Heart right ventricle (tissue), 16 donors: ENCODE measurements around the gene CABP7. TPM values are rescaled to one million over a fixed set of nuclear protein-coding genes. Genes with fewer than 3 reads are reported as not detected.

Source experiments
- ATAC-seq, 8 donors: fragments of 200-7000 bp; cut with Tn5 transposase; one replicate each; pipeline ENCODE4 v1.9.1; 2020; ENCODE audit warnings: mild to moderate bottlenecking in 8 of 8, moderate library complexity in 8 of 8, moderate number of reproducible peaks in 1 of 8
- DNase-seq, 2 donors: peaks; one replicate each; pipeline ENCODE4 v3.0.0-alpha.2; 2020
- H3K27ac ChIP-seq, 10 donors: fragments of 200-600 bp; sonication (generic) in 2 of 10; one replicate each; pipeline versions ENCODE4 v1.5.0 to v1.8.0; 2020 to 2022; ENCODE audit warnings: mild to moderate bottlenecking in 3 of 10
- H3K27me3 ChIP-seq, 7 donors: fragments of 200-600 bp; one replicate each; pipeline ENCODE4 v1.8.0; 2021 to 2022; ENCODE audit warnings: mild to moderate bottlenecking in 2 of 7
- H3K36me3 ChIP-seq, 9 donors: fragments of 200-600 bp; sonication (generic) in 1 of 9; one replicate each; pipeline versions ENCODE4 v1.5.0 to v1.8.0; 2020 to 2022; ENCODE audit warnings: mild to moderate bottlenecking in 2 of 9
- H3K4me1 ChIP-seq, 9 donors: fragments of 200-600 bp; sonication (generic) in 1 of 9; one replicate each; pipeline versions ENCODE4 v1.5.0 to v1.8.0; 2020 to 2022; ENCODE audit warnings: mild to moderate bottlenecking in 4 of 9
- H3K4me3 ChIP-seq, 10 donors: fragments of 200-600 bp; sonication (generic) in 2 of 10; one replicate each; pipeline versions ENCODE4 v1.5.0 to v1.8.0; 2020 to 2022; ENCODE audit warnings: mild to moderate bottlenecking in 7 of 10, moderate library complexity in 2 of 10
- H3K9me3 ChIP-seq, 11 donors: fragments of 200-600 bp in 10 of 11; sonication (generic) in 2 of 11; one replicate each; pipeline versions ENCODE4 v1.5.0 to v1.8.0; 2013 to 2022; ENCODE audit warnings: mild to moderate bottlenecking in 2 of 11, control low read depth in 1 of 11, moderate library complexity in 1 of 11
- WGBS, 2 donors: extraction: QIAGEN DNeasy Blood & Tissue Kit; methylation state at CpG; one replicate each; pipeline ENCODE4 v1.1.7; 2013; ENCODE audit warnings: inconsistent platforms in 1 of 2; 5-methylcytosine and 5-hydroxymethylcytosine counted together
- intact Hi-C, 10 donors: fragments of 100-400 bp; cut with DNase I; formaldehyde crosslinking; loops; one replicate each; pipeline versions ENCODE4 v1.11.1 to v1.14.2; 2022
- polyA plus RNA-seq, 2 donors: library from polyadenylated mRNA; stranded (reverse); fragments of 200-250 nt; gene quantifications; one replicate each; pipeline ENCODE4 v1.2.3, GENCODE V29; 2013
- total RNA-seq, 10 donors: library from RNA; stranded (reverse); fragmentation: NEBNext Ultra II Directional in 3 of 10; extraction: Animal tissue kit (Norgen Biotek cat#: 25700) in 3 of 10; gene quantifications; one replicate each; pipeline versions ENCODE4 v1.2.1 to v1.2.4, GENCODE V29; 2021 to 2023
- TF ChIP-seq, protein P1 (sequence below), 9 donors: fragments of 200-600 bp; sonication (generic) in 2 of 9; IDR thresholded peaks; one replicate each; pipeline versions ENCODE4 v1.5.0 to v1.8.0; 2021 to 2022; ENCODE audit warnings: antibody characterized with exemption in 9 of 9, mild to moderate bottlenecking in 5 of 9, moderate library complexity in 1 of 9
- donor health status: Arrhythmogenic right ventricular cardiomyopathy.
- donor health status: ischemic (EF 13 %, LVEDD 7.1; RV severe dilation, severe dysfunction).
- donor health status: healthy with polysubstance abuse.
- donor health status: DM: no; HTN: yes; CAD: no.
- donor health status: DM: no; HTN: no; CAD: no.
- donor health status: ischemic (EF 25% LVEDD 6.9; RV normal size, moderate dysfunction).
- donor health status: ischemic (EF 25% LVEDD 5.7; RV mildly dilated, moderate dysfunction).
- donor health status: healthy.
- donor health status: DM: yes; HTN: yes; CAD: no.
- donor health status: Ischemic cardiomyopathy.
- donor health status: ischemic (EF 35%, LVEDD 5.7; RV mildly dilated, moderate dysfunction).
- donor health status: nonischemic (EF 11% LVEDD 7.7; RV severe dilation, severe dysfunction).
- donor health status: DM: yes; HTN: yes; CAD: no.
- donor health status: PGD.
- donor health status: ischemic (EF 29% LVEDD 5.4; RV normal size, mild dysfunction).
- donor health status: nonischemic (EF 23%, LVEDD 6.1; RV moderate dilation, normal function).

CABP7 gene
- total and polyA plus RNA-seq, 12 donors = 0.07 to 0.15 TPM; not detected in 10

- H3K27me3 ChIP-seq = peaks cover 3 to 42% (median 29%) of the 10 kb centered on the region in 7 donors
- peaks cover 0 to 3% (median 0%) of the 10 kb centered on the region in 9 donors for H3K4me1 ChIP-seq
- H3K9me3 ChIP-seq = no peaks in the 10 kb centered on the region
- DNase-seq = no peak
- intact Hi-C loops = loop anchor here in 1 of 10 donors (10.0 kb wide), 1 partner anchor 292 kb away; no protein-coding TSS in a partner anchor
- TF ChIP-seq, protein P1, sequence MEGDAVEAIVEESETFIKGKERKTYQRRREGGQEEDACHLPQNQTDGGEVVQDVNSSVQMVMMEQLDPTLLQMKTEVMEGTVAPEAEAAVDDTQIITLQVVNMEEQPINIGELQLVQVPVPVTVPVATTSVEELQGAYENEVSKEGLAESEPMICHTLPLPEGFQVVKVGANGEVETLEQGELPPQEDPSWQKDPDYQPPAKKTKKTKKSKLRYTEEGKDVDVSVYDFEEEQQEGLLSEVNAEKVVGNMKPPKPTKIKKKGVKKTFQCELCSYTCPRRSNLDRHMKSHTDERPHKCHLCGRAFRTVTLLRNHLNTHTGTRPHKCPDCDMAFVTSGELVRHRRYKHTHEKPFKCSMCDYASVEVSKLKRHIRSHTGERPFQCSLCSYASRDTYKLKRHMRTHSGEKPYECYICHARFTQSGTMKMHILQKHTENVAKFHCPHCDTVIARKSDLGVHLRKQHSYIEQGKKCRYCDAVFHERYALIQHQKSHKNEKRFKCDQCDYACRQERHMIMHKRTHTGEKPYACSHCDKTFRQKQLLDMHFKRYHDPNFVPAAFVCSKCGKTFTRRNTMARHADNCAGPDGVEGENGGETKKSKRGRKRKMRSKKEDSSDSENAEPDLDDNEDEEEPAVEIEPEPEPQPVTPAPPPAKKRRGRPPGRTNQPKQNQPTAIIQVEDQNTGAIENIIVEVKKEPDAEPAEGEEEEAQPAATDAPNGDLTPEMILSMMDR (IDR thresholded peaks at IDR 0.05) = no peak
- no peak overlapping the region for H3K4me3 ChIP-seq
- no peaks in the 10 kb centered on the region for H3K36me3 ChIP-seq
- ATAC-seq = no peak
- WGBS, 2 donors = 60 to 64% methylated on average over 8 of the region's 8 CpGs
- H3K27ac ChIP-seq = no peak overlapping the region
Observed at GRCh38 chr22:29713156-29713727, 6.6 kb upstream of the CABP7 start.

GRCh38 chr22:29715240-29715639, 4.6 kb upstream of the CABP7 start:
- no peak for ATAC-seq
- Histone ChIP-seq H3K4me3 (no peak overlapping the region), H3K36me3 (no peaks in the 10 kb centered on the region), H3K27ac (no peak overlapping the region), H3K9me3 (no peaks in the 10 kb centered on the region), H3K4me1 (peaks cover 0 to 3% (median 0%) of the 10 kb centered on the region in 9 donors), H3K27me3 (peaks cover 5 to 53% (median 46%) of the 10 kb centered on the region in 7 donors)
- DNase-seq = no peak
- TF ChIP-seq, protein P1 (IDR thresholded peaks at IDR 0.05) = no peak
- WGBS, 2 donors = 58 to 59% methylated on average over 13 of the region's 13 CpGs
- intact Hi-C loops = loop anchor here in 1 of 10 donors (10.0 kb wide), 1 partner anchor 290 kb away; no protein-coding TSS in a partner anchor

DNA sequence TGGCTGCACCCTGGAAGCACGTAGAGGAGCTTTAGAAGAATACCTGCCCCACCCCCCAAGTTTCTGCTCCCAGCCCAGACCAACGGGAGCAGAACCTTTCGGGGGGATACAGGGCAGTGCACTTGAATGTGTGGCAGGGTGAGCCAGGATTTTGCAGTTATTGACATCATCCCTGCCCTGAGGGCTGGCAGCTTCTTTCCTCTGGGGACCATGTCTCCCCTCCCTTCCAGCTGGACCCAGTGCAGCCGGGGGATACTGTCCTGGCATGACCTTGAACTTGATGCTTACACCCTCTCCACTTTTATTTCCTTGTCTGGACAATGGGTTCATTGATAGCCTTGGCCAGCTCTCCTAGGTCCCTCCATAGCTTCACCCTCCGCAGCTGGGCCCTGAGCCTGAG, 4.1 kb upstream of the CABP7 start:
- DNase-seq = no peak
- Histone ChIP-seq H3K4me3 (no peak overlapping the region), H3K4me1 (peaks cover 0 to 3% (median 0%) of the 10 kb centered on the region in 9 donors), H3K27me3 (peaks cover 9 to 54% (median 47%) of the 10 kb centered on the region in 7 donors), H3K27ac (no peak overlapping the region), H3K9me3 (no peaks in the 10 kb centered on the region), H3K36me3 (no peaks in the 10 kb centered on the region)
- WGBS, 2 donors = 64 to 69% methylated on average over 5 of the region's 5 CpGs
- no peak for ATAC-seq
- TF ChIP-seq, protein P1 (IDR thresholded peaks at IDR 0.05) = no peak
- intact Hi-C loops = loop anchor here in 1 of 10 donors (10.0 kb wide), 1 partner anchor 289 kb away; no protein-coding TSS in a partner anchor

- 63 to 65% methylated on average over 16 of the region's 16 CpGs for WGBS, 2 donors
- TF ChIP-seq, protein P1 (IDR thresholded peaks at IDR 0.05) = no peak
- H3K4me3 ChIP-seq = no peak overlapping the region
- peaks cover 0 to 3% (median 0%) of the 10 kb centered on the region in 9 donors for H3K4me1 ChIP-seq
- H3K36me3 ChIP-seq = no peaks in the 10 kb centered on the region
- DNase-seq (peak; percentile 54 to 56), ATAC-seq (peak; percentile 56 to 83 (median 70))
- H3K9me3 ChIP-seq = no peaks in the 10 kb centered on the region
- intact Hi-C loops = loop anchor here in 1 of 10 donors (10.0 kb wide), 1 partner anchor 288 kb away; no protein-coding TSS in a partner anchor
- no peak overlapping the region for H3K27ac ChIP-seq
- peaks cover 16 to 67% (median 53%) of the 10 kb centered on the region in 7 donors for H3K27me3 ChIP-seq
Observed at GRCh38 chr22:29716814-29717545, 2.8 kb upstream of the CABP7 start.
